Measurements from ENCODE around the gene CD99.

DNA sequence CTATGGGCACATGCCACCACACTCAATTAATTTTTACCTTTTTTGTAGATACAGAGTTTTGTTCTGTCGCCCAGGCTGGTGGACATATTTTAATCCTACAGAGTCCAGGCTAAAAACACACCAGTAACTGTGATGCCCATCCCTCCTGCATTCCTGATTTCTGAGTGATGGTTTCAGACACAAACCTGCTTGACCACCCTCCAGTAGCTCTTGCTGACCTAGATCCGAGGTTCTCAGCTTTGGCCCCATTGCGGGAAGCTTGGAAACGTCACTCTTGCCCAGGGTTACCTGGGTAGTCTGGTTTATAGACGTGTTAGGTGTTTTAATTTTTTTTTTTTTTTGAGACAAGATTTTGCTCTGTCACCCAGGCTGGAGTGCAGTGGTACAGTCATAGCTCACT lies 7.5 kb downstream of the CD99 start:
- TF ChIP-seq POLR2A (IDR thresholded peaks at IDR 0.05) (no peak), POLR2AphosphoS5 (IDR thresholded peaks at IDR 0.05) (no peak)
